ENCODE results near the gene RNGTT.

RNGTT gene

DNA sequence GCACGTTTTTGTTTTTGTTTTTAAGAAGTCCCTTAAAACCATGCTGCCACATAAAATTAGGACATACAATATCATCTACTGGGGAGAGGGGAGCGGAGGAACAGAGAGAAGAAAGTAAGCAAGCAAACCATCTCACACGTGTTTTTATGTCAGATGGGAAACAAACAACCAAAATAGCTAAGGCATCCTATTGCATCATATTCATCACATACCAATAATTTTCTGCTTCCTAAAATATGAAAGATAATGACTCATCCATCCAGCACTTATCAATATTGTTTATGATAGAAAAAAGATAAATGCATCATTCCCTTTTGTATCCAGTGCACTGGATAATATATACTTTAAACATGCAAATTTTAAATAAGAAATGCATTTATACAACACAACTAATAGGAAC lies 329.6 kb downstream of the RNGTT start:
- Histone ChIP-seq H3K9me3 (ENCODE audit: control insufficient read depth in 5 of 5, low read length in 5 of 5) (no peaks in the 10 kb centered on the region), H3K27ac (ENCODE audit: low read depth, low read length) (no peak overlapping the region), H3K9ac (ENCODE audit: low read length in 5 of 5) (no peak overlapping the region), H3K4me3 (ENCODE audit: low read depth in 1 of 5, low read length in 5 of 5) (no peak overlapping the region), H3K27me3 (ENCODE audit: control insufficient read depth in 5 of 5, insufficient read depth in 4 of 5, low read length in 5 of 5) (no peaks in the 10 kb centered on the region), H3K4me1 (ENCODE audit: control insufficient read depth in 5 of 5, insufficient read depth in 5 of 5, low read length in 5 of 5) (no peaks in the 10 kb centered on the region), H3K36me3 (ENCODE audit: control insufficient read depth in 5 of 5, insufficient read depth in 5 of 5, low read length in 5 of 5) (no peaks in the 10 kb centered on the region)

DNA sequence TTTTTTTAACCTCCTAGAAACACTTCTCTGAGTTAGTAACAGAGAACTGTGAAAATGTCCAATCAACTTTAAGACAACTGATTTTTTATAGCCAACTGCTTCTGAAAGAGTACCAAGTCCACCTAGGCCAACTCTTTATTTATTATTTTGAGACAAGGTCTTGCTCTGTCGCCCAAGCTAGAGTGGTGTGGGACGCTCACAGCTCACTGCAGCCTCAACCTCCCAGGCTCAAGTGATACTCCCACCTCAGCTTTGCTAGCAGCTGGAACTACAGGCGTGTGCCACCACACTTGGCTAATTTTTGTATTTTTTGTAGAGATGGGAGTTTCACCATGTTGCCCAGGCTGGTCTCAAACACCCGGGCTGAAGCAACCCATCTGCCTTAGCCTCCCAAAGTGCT lies 331.6 kb downstream of the RNGTT start:
- Histone ChIP-seq H3K4me1 (ENCODE audit: control insufficient read depth in 5 of 5, insufficient read depth in 5 of 5, low read length in 5 of 5) (no peaks in the 10 kb centered on the region), H3K4me3 (ENCODE audit: low read depth in 1 of 5, low read length in 5 of 5) (no peak overlapping the region), H3K27me3 (ENCODE audit: control insufficient read depth in 5 of 5, insufficient read depth in 4 of 5, low read length in 5 of 5) (no peaks in the 10 kb centered on the region), H3K36me3 (ENCODE audit: control insufficient read depth in 5 of 5, insufficient read depth in 5 of 5, low read length in 5 of 5) (no peaks in the 10 kb centered on the region), H3K9ac (ENCODE audit: low read length in 5 of 5) (no peak overlapping the region), H3K9me3 (ENCODE audit: control insufficient read depth in 5 of 5, low read length in 5 of 5) (no peaks in the 10 kb centered on the region), H3K27ac (ENCODE audit: low read depth, low read length) (no peak overlapping the region)

DNA sequence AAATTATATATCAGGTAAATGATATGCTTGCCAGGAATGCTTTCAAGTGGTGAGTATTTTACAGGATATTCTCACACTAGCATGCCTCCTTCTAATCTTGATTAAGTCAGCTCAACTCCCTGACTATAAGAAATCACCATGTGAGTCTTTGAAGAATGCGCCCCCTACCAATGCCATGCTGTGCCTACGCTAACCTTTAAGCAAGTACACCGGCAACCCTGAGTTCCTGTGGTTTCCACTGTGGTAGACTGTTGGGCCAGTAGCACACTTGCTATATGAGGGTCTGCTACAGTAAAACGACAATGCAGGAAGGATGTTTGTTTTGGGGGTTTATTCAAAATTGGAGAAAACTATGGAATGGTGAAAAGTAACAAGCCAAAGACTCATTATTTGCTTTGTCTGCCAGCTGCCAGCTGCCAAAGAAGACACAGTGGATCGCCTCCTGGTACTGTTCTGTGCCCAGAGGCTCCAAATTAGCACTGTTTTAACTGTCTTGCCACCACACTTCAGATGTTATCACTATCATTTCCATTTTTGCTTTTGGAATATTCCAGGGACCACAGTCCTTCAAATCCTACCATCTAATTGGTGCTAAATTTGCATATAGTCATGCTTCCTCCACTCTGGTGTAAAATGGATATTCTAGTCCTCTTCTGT lies 333.5 kb downstream of the RNGTT start:
- no peaks in the 10 kb centered on the region for H3K27me3 ChIP-seq (ENCODE audit: control insufficient read depth in 5 of 5, insufficient read depth in 4 of 5, low read length in 5 of 5)

DNA sequence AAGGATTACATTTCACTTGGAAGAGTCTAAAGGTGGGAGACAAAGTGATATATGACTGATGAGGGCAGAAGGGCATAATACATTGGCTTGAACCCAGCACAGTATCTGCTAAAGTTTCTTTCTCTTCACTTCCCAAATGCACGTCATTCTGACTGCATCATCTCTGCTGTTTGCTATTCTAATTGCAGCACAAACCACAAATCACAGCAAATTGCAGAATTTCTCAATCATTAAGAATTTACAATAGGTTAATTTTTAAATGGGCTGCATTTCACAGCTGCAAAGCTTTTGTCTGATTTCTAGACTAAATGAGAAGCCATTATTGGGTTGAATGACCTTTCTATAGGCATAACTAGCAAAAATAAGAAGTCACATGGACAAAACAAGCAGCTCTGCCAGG lies 337.0 kb downstream of the RNGTT start:
- H3K36me3 ChIP-seq (ENCODE audit: control insufficient read depth in 5 of 5, insufficient read depth in 5 of 5, low read length in 5 of 5), result no peaks in the 10 kb centered on the region
- H3K9ac ChIP-seq (ENCODE audit: low read length in 5 of 5), result no peak overlapping the region
- no peak overlapping the region for H3K4me3 ChIP-seq (ENCODE audit: low read depth in 1 of 5, low read length in 5 of 5)
- no peaks in the 10 kb centered on the region for H3K4me1 ChIP-seq (ENCODE audit: control insufficient read depth in 5 of 5, insufficient read depth in 5 of 5, low read length in 5 of 5)
- no peaks in the 10 kb centered on the region for H3K9me3 ChIP-seq (ENCODE audit: control insufficient read depth in 5 of 5, low read length in 5 of 5)
- H3K27ac ChIP-seq (ENCODE audit: low read depth, low read length), result no peak overlapping the region
- H3K27me3 ChIP-seq (ENCODE audit: control insufficient read depth in 5 of 5, insufficient read depth in 4 of 5, low read length in 5 of 5), result no peaks in the 10 kb centered on the region

More for the DNA sequence above, 333.5 kb downstream of the RNGTT start:
- H3K9ac ChIP-seq (ENCODE audit: low read length in 5 of 5), result no peak overlapping the region
- H3K27ac ChIP-seq (ENCODE audit: low read depth, low read length), result no peak overlapping the region
- H3K4me1 ChIP-seq (ENCODE audit: control insufficient read depth in 5 of 5, insufficient read depth in 5 of 5, low read length in 5 of 5), result no peaks in the 10 kb centered on the region
- no peaks in the 10 kb centered on the region for H3K9me3 ChIP-seq (ENCODE audit: control insufficient read depth in 5 of 5, low read length in 5 of 5)
- no peak overlapping the region for H3K4me3 ChIP-seq (ENCODE audit: low read depth in 1 of 5, low read length in 5 of 5)
- no peaks in the 10 kb centered on the region for H3K36me3 ChIP-seq (ENCODE audit: control insufficient read depth in 5 of 5, insufficient read depth in 5 of 5, low read length in 5 of 5)

DNA sequence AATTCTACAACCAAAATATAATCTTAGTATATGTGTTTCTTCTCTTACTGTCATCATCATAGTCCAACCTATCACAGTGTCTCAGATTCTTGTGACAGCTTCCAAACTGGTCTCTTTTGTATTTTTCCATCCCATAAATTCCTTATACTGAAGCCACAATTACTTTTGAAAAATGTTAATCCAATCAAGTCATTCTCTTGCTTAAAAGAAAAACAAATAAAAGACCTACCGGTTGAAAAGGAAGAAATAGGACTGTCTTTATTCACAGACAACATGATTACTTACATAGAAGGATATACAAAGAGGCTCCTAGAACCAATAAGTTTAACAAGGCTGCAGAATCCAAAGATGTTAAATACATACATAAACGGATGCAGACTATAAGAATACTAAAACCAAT lies 339.9 kb downstream of the RNGTT start:
- H3K4me1 ChIP-seq (ENCODE audit: control insufficient read depth in 5 of 5, insufficient read depth in 5 of 5, low read length in 5 of 5), result no peaks in the 10 kb centered on the region
- no peak overlapping the region for H3K4me3 ChIP-seq (ENCODE audit: low read depth in 1 of 5, low read length in 5 of 5)
- no peaks in the 10 kb centered on the region for H3K9me3 ChIP-seq (ENCODE audit: control insufficient read depth in 5 of 5, low read length in 5 of 5)
- H3K27ac ChIP-seq (ENCODE audit: low read depth, low read length), result no peak overlapping the region
- H3K27me3 ChIP-seq (ENCODE audit: control insufficient read depth in 5 of 5, insufficient read depth in 4 of 5, low read length in 5 of 5), result no peaks in the 10 kb centered on the region
- no peaks in the 10 kb centered on the region for H3K36me3 ChIP-seq (ENCODE audit: control insufficient read depth in 5 of 5, insufficient read depth in 5 of 5, low read length in 5 of 5)
- no peak overlapping the region for H3K9ac ChIP-seq (ENCODE audit: low read length in 5 of 5)

DNA sequence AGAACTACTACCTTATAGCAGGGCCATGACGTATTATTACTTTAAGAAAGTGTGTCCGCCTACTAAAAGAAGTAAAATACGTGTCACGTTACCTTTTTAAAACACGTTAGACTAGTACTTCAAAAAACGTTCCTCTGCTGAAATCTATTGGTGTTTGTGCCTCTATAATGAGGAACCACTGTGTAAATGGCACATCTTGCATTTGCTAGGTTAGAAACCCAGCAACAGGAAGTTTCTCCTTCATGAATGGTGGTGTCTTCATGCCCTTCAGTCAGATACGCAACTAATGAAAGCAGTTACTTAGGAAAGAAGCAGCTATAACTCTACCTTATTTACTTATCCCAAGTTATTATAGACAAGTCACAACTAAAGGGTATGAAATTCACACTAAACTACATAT lies 343.5 kb downstream of the RNGTT start:
- no peaks in the 10 kb centered on the region for H3K9me3 ChIP-seq (ENCODE audit: control insufficient read depth in 5 of 5, low read length in 5 of 5)
- no peak overlapping the region for H3K27ac ChIP-seq (ENCODE audit: low read depth, low read length)
- H3K9ac ChIP-seq (ENCODE audit: low read length in 5 of 5), result no peak overlapping the region
- H3K36me3 ChIP-seq (ENCODE audit: control insufficient read depth in 5 of 5, insufficient read depth in 5 of 5, low read length in 5 of 5), result no peaks in the 10 kb centered on the region
- no peaks in the 10 kb centered on the region for H3K4me1 ChIP-seq (ENCODE audit: control insufficient read depth in 5 of 5, insufficient read depth in 5 of 5, low read length in 5 of 5)
- H3K27me3 ChIP-seq (ENCODE audit: control insufficient read depth in 5 of 5, insufficient read depth in 4 of 5, low read length in 5 of 5), result no peaks in the 10 kb centered on the region
- no peak overlapping the region for H3K4me3 ChIP-seq (ENCODE audit: low read depth in 1 of 5, low read length in 5 of 5)

DNA sequence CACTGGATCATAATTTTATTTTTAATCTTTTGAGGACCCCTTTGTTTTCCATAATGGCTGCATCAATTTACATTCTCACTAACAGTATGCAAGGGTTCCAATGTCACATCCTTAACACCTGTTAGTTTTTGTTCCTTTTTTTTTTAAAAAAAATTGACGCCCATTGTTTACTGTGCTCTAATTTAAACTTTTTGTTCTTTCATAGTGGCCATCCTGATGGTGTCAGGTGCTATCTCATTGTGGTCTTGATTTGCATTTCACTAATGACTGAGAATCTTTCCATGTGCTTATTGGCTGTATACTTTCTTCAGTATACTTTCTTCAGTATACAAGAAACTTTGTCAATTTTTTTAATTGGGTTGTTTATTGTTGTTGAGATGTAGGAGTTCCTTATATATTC lies 347.0 kb downstream of the RNGTT start:
- Histone ChIP-seq H3K36me3 (ENCODE audit: control insufficient read depth in 5 of 5, insufficient read depth in 5 of 5, low read length in 5 of 5) (peaks cover 0 to 16% (median 10%) of the 10 kb centered on the region in 5 donors), H3K9me3 (ENCODE audit: control insufficient read depth in 5 of 5, low read length in 5 of 5) (no peaks in the 10 kb centered on the region), H3K27ac (ENCODE audit: low read depth, low read length) (no peak overlapping the region), H3K4me1 (ENCODE audit: control insufficient read depth in 5 of 5, insufficient read depth in 5 of 5, low read length in 5 of 5) (no peaks in the 10 kb centered on the region), H3K27me3 (ENCODE audit: control insufficient read depth in 5 of 5, insufficient read depth in 4 of 5, low read length in 5 of 5) (no peaks in the 10 kb centered on the region), H3K9ac (ENCODE audit: low read length in 5 of 5) (no peak overlapping the region), H3K4me3 (ENCODE audit: low read depth in 1 of 5, low read length in 5 of 5) (no peak overlapping the region)

DNA sequence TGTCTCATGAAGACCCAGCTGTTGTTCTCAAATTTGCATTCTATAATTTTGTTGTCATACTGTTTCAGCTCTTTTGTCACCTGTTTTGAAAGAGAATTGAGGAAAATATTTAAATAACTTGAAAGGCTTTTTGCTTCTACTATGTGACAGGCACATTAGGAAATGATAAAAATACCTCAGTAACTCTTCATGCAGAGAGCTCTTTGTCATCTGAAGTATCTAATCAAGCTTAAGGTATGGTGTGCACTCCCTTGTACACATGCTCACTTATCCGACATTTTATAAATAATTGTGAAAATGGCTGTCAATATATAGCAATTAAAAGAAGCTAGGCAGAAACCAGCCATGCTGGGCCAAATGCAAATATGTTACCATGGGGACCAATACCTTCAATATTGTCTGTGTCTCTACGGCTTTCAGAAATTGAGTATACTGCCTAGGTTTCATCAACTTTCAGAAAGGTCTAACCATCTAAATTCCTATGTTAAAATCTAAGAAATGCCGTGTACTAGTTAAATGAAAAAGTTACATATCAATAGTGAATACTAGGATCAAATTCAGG lies 349.0 kb downstream of the RNGTT start:
- Histone ChIP-seq H3K27ac (ENCODE audit: low read depth, low read length) (no peak overlapping the region), H3K4me1 (ENCODE audit: control insufficient read depth in 5 of 5, insufficient read depth in 5 of 5, low read length in 5 of 5) (no peaks in the 10 kb centered on the region), H3K36me3 (ENCODE audit: control insufficient read depth in 5 of 5, insufficient read depth in 5 of 5, low read length in 5 of 5) (peaks cover 0 to 18% (median 10%) of the 10 kb centered on the region in 5 donors), H3K4me3 (ENCODE audit: low read depth in 1 of 5, low read length in 5 of 5) (no peak overlapping the region), H3K9me3 (ENCODE audit: control insufficient read depth in 5 of 5, low read length in 5 of 5) (no peaks in the 10 kb centered on the region), H3K27me3 (ENCODE audit: control insufficient read depth in 5 of 5, insufficient read depth in 4 of 5, low read length in 5 of 5) (no peaks in the 10 kb centered on the region), H3K9ac (ENCODE audit: low read length in 5 of 5) (no peak overlapping the region)

DNA sequence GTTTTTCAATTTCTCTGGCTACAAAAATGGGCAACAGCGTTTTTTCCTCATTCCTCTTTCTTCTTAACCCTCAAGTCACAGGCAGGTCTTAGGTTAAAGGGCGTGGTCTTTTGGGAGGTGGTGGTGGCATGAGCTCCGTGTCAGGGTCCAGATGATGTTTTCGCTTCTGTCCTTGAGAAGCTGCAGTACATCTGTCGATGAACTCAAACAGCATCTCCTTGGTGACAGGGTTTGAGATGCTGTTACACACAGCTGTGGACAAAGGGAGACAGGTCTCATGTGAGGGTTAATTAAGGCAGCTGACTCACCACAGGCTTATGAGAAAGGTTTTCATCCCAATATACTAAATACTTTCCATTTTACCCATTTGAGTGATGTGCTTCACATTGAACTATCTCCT lies 350.8 kb downstream of the RNGTT start:
- Histone ChIP-seq H3K9me3 (ENCODE audit: control insufficient read depth in 5 of 5, low read length in 5 of 5) (no peaks in the 10 kb centered on the region), H3K4me3 (ENCODE audit: low read depth in 1 of 5, low read length in 5 of 5) (no peak overlapping the region), H3K27me3 (ENCODE audit: control insufficient read depth in 5 of 5, insufficient read depth in 4 of 5, low read length in 5 of 5) (no peaks in the 10 kb centered on the region), H3K4me1 (ENCODE audit: control insufficient read depth in 5 of 5, insufficient read depth in 5 of 5, low read length in 5 of 5) (no peaks in the 10 kb centered on the region), H3K9ac (ENCODE audit: low read length in 5 of 5) (no peak overlapping the region), H3K36me3 (ENCODE audit: control insufficient read depth in 5 of 5, insufficient read depth in 5 of 5, low read length in 5 of 5) (peaks cover 0 to 18% (median 10%) of the 10 kb centered on the region in 5 donors), H3K27ac (ENCODE audit: low read depth, low read length) (no peak overlapping the region)

DNA sequence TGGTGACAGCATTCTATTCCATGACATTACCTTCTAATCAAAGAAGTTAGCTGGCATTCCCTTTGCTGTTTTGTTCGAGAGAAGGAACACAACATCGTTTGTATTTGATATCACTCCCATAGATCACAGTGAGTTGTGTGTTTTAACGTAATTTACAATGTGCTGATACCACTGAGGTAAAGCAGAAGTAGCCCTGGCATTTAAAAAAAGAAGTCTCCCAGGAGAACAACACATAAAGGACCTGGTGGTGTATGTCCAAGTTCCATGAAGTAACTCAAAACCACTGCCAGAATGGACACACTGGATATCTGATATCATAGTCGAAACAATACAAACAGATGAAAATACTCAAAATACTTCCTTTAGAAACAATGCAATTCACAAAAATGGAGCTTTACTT lies 351.7 kb downstream of the RNGTT start:
- Histone ChIP-seq H3K9ac (ENCODE audit: low read length in 5 of 5) (no peak overlapping the region), H3K9me3 (ENCODE audit: control insufficient read depth in 5 of 5, low read length in 5 of 5) (no peaks in the 10 kb centered on the region), H3K36me3 (ENCODE audit: control insufficient read depth in 5 of 5, insufficient read depth in 5 of 5, low read length in 5 of 5) (peaks cover 0 to 18% (median 10%) of the 10 kb centered on the region in 5 donors), H3K4me3 (ENCODE audit: low read depth in 1 of 5, low read length in 5 of 5) (no peak overlapping the region), H3K4me1 (ENCODE audit: control insufficient read depth in 5 of 5, insufficient read depth in 5 of 5, low read length in 5 of 5) (no peaks in the 10 kb centered on the region), H3K27me3 (ENCODE audit: control insufficient read depth in 5 of 5, insufficient read depth in 4 of 5, low read length in 5 of 5) (no peaks in the 10 kb centered on the region), H3K27ac (ENCODE audit: low read depth, low read length) (no peak overlapping the region)
